OCI-LY3 (cell line): ENCODE measurements around the gene TNFRSF18.

ENCODE experiments used
- EZH2phosphoT487 ChIP-seq: fragments of 200-600 bp; shearing (Covaris generic); IDR thresholded peaks from 2 replicates; pipeline ENCODE4 v1.6.1; 2018; ENCODE audit warnings: antibody characterized with exemption, mixed run types, low read depth
- TF ChIP-seq, protein P1 (sequence below): fragments of 200-600, 300-600 bp; sonication (generic); IDR thresholded peaks from 2 replicates; pipeline ENCODE4 v1.5.1; 2014; ENCODE audit warnings: antibody characterized with exemption, low read length, low read depth

GRCh38 chr1:1170215-1171091 lies 35.9 kb downstream of the TNFRSF18 start:
- TF ChIP-seq, protein P1, sequence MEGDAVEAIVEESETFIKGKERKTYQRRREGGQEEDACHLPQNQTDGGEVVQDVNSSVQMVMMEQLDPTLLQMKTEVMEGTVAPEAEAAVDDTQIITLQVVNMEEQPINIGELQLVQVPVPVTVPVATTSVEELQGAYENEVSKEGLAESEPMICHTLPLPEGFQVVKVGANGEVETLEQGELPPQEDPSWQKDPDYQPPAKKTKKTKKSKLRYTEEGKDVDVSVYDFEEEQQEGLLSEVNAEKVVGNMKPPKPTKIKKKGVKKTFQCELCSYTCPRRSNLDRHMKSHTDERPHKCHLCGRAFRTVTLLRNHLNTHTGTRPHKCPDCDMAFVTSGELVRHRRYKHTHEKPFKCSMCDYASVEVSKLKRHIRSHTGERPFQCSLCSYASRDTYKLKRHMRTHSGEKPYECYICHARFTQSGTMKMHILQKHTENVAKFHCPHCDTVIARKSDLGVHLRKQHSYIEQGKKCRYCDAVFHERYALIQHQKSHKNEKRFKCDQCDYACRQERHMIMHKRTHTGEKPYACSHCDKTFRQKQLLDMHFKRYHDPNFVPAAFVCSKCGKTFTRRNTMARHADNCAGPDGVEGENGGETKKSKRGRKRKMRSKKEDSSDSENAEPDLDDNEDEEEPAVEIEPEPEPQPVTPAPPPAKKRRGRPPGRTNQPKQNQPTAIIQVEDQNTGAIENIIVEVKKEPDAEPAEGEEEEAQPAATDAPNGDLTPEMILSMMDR, result no peak
- TF ChIP-seq EZH2phosphoT487, result no peak
